SIG-M5 (cell line): Measurements from ENCODE around the gene RAMP3.
"Not testable (repeated sequence)": the region's sequence is repeated elsewhere in the genome, so short reads cannot be mapped to it uniquely, and the experiment has no call there.

ENCODE experiments used
- DNase-seq: peaks from one replicate; lab custom pipeline; 2025; lab: John Stamatoyannopoulos, UW

RAMP3 gene

GRCh38 chr7:45157286-45157652 lies 322 bp upstream of the RAMP3 start:
- no peak for DNase-seq

- no peak for DNase-seq
Observed at GRCh38 chr7:45158471-45158870, 880 bp downstream of the RAMP3 start.

GRCh38 chr7:45159296-45159695 lies 1.7 kb downstream of the RAMP3 start:
- no peak for DNase-seq

- no peak for DNase-seq
Observed at GRCh38 chr7:45160417-45160881, 2.9 kb downstream of the RAMP3 start.

GRCh38 chr7:45161138-45161537 lies 3.5 kb downstream of the RAMP3 start:
- no peak for DNase-seq

- no peak for DNase-seq
Observed at GRCh38 chr7:45161842-45162241, 4.3 kb downstream of the RAMP3 start.

GRCh38 chr7:45162311-45162845 lies 4.8 kb downstream of the RAMP3 start:
- DNase-seq: no peak

- no peak for DNase-seq
Observed at GRCh38 chr7:45162943-45163691, 5.5 kb downstream of the RAMP3 start.

- no peak for DNase-seq
Observed at GRCh38 chr7:45163692-45164052, 6.1 kb downstream of the RAMP3 start.

- DNase-seq: not testable (repeated sequence)
Observed at GRCh38 chr7:45164271-45164670, 6.7 kb downstream of the RAMP3 start.

GRCh38 chr7:45165857-45166256 lies 8.3 kb downstream of the RAMP3 start:
- DNase-seq: no peak

GRCh38 chr7:45171946-45172345 lies 14.4 kb downstream of the RAMP3 start:
- no peak for DNase-seq

- DNase-seq: no peak
Observed at GRCh38 chr7:45173596-45174327, 16.2 kb downstream of the RAMP3 start.

- DNase-seq: no peak
Observed at GRCh38 chr7:45174328-45174610, 16.7 kb downstream of the RAMP3 start.

- no peak for DNase-seq
Observed at GRCh38 chr7:45174966-45175765, 17.6 kb downstream of the RAMP3 start.

- DNase-seq: no peak
Observed at GRCh38 chr7:45176091-45176490, 18.5 kb downstream of the RAMP3 start.

GRCh38 chr7:45176886-45177731 lies 19.5 kb downstream of the RAMP3 start:
- DNase-seq: no peak

- DNase-seq: no peak
Observed at GRCh38 chr7:45177801-45178200, 20.2 kb downstream of the RAMP3 start.

- no peak for DNase-seq
Observed at GRCh38 chr7:45178241-45179225, 20.9 kb downstream of the RAMP3 start.

- DNase-seq: no peak
Observed at GRCh38 chr7:45179666-45180065, 22.1 kb downstream of the RAMP3 start.
